ENCODE results near the gene TIMM10. TPM values are rescaled to one million over a fixed set of nuclear protein-coding genes. Genes with fewer than 3 reads are reported as not detected.
"Not testable (repeated sequence)": the region's sequence is repeated elsewhere in the genome, so short reads cannot be mapped to it uniquely, and the experiment has no call there.

Gene TIMM10
- total RNA-seq, 4 donors from 2014 or later = 33.0 to 47.3 (median 38.7) TPM

DNA sequence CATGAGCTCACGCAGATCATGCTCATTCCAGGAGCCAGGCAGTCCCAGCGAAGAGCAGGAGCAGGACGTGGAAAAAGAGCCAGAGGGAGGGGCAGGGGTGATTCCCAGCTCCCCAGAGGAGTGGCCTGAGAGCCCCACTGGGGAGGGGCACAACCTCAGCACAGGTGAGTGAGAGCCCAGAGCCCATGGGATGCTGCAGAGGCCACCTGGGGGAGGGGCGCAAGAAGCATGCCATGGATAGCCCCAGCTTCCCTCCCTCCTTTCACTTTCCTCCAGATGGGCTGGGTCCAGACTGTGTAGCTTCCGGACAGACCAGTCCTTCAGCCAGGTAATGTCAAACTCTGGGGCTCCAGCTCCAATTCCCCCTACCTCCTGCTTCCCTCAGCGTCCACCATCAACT, 13.0 kb upstream of the TIMM10 start:
- no peak overlapping the region for H3K4me3 ChIP-seq
- intact Hi-C loops (cut with DNase I) = no loop called here
- peaks cover 0 to 27% (median 0%) of the 10 kb centered on the region in 3 donors for H3K36me3 ChIP-seq
- no peak overlapping the region for H3K27ac ChIP-seq
- no peaks in the 10 kb centered on the region for H3K9me3 ChIP-seq
- TF ChIP-seq CTCF (IDR thresholded peaks at IDR 0.05) (no peak), POLR2A (IDR thresholded peaks at IDR 0.05) (no peak)
- 35 to 70% methylated on average over 2 to 3 of the region's 6 CpGs for WGBS, 2 donors
- peaks cover 0 to 15% (median 0%) of the 10 kb centered on the region in 3 donors for H3K4me1 ChIP-seq
- no peaks in the 10 kb centered on the region for H3K27me3 ChIP-seq
- no peak for DNase-seq

DNA sequence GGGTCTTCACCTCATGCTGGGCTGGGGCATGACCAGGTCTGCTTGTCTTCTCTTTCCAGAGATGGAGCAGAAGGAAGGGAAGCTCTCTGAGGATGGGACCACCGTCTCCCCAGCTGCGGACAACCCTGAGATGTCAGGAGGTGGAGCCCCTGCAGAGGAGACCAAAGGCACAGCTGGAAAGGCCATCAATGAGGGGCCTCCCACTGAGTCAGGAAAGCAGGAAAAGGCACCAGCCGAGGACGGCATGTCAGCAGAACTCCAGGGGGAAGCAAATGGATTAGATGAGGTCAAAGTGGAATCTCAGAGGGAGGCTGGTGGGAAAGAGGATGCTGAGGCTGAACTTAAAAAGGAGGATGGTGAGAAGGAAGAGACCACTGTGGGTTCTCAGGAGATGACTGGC, 12.0 kb upstream of the TIMM10 start:
- Histone ChIP-seq H3K4me3 (no peak overlapping the region), H3K36me3 (peaks cover 0 to 17% (median 0%) of the 10 kb centered on the region in 3 donors), H3K9me3 (no peaks in the 10 kb centered on the region), H3K27ac (no peak overlapping the region), H3K27me3 (no peaks in the 10 kb centered on the region), H3K4me1 (peaks cover 0 to 13% (median 0%) of the 10 kb centered on the region in 3 donors)
- DNase-seq = no peak
- intact Hi-C loops (cut with DNase I) = no loop called here
- 71 to 83% methylated on average over 4 of the region's 4 CpGs for WGBS, 2 donors
- TF ChIP-seq CTCF (IDR thresholded peaks at IDR 0.05) (no peak), POLR2A (IDR thresholded peaks at IDR 0.05) (no peak)

- DNase-seq = no peak
- TF ChIP-seq POLR2A (IDR thresholded peaks at IDR 0.05) = no peak
- no peak for TF ChIP-seq CTCF (IDR thresholded peaks at IDR 0.05)
- H3K4me3 ChIP-seq = no peak overlapping the region
- peaks cover 0 to 4% (median 0%) of the 10 kb centered on the region in 3 donors for H3K36me3 ChIP-seq
- 83 to 90% methylated on average over 4 to 5 of the region's 5 CpGs for WGBS, 2 donors
- H3K4me1 ChIP-seq = peaks cover 0 to 9% (median 0%) of the 10 kb centered on the region in 3 donors
- H3K27ac ChIP-seq = no peak overlapping the region
- H3K27me3 ChIP-seq = no peaks in the 10 kb centered on the region
- H3K9me3 ChIP-seq = no peaks in the 10 kb centered on the region
- intact Hi-C loops (cut with DNase I) = no loop called here
These were observed 10.6 kb upstream of the TIMM10 start for GRCh38 chr11:57541169-57541568.

DNA sequence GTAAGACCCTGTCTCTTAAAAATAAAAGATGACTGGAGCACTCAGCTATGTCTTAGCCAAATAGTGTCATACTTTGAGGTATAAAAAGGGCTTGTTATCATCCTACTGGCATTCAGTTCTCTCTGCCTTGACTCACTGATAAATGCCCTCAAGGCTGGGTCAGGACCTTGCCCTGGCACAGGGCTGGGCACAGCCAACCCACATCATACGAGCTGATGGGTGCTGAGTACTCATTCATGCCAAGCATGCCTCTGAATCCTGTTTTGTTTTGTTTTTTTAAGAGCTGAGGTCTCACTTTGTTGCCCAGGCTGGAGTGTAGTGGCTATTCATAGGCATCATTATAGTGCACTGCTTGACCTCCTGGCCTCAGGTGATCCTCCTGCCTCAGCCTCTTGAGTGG, 8.8 kb upstream of the TIMM10 start:
- DNase-seq = no peak
- H3K27me3 ChIP-seq = no peaks in the 10 kb centered on the region
- intact Hi-C loops (cut with DNase I) = no loop called here
- H3K36me3 ChIP-seq = peaks cover 0 to 4% (median 0%) of the 10 kb centered on the region in 3 donors
- no peak overlapping the region for H3K27ac ChIP-seq
- no peak overlapping the region for H3K4me3 ChIP-seq
- TF ChIP-seq POLR2A (IDR thresholded peaks at IDR 0.05) (no peak), CTCF (IDR thresholded peaks at IDR 0.05) (no peak)
- no peaks in the 10 kb centered on the region for H3K9me3 ChIP-seq
- H3K4me1 ChIP-seq = peaks cover 0 to 9% (median 0%) of the 10 kb centered on the region in 3 donors
- WGBS, 2 donors = 33 to 90% methylated on average over 1 of the region's 1 CpG

GRCh38 chr11:57536947-57537619, 6.5 kb upstream of the TIMM10 start, which contains the start of gene SMTNL1:
Gene SMTNL1 (plus strand): TSS chr11:57537595. CDS start chr11:57542643, 5,048 bp downstream.
- no peak for DNase-seq
- WGBS, 2 donors = 58 to 76% methylated on average over 8 to 10 of the region's 14 CpGs
- no peaks in the 10 kb centered on the region for H3K27me3 ChIP-seq
- H3K36me3 ChIP-seq = peaks cover 0 to 4% (median 0%) of the 10 kb centered on the region in 3 donors
- H3K9me3 ChIP-seq = no peaks in the 10 kb centered on the region
- intact Hi-C loops (cut with DNase I) = no loop called here
- no peaks in the 10 kb centered on the region for H3K4me1 ChIP-seq
- TF ChIP-seq POLR2A (IDR thresholded peaks at IDR 0.05) = no peak
- TF ChIP-seq CTCF (IDR thresholded peaks at IDR 0.05) = no peak
- H3K4me3 ChIP-seq = no peak within 1 kb of the TSS
- H3K27ac ChIP-seq = no peak within 1 kb of the TSS

- H3K27me3 ChIP-seq; H3K27ac ChIP-seq; DNase-seq; H3K36me3 ChIP-seq; intact Hi-C loops (cut with DNase I); H3K4me3 ChIP-seq; H3K9me3 ChIP-seq: not testable (repeated sequence)
- 94 to 98% methylated on average over 7 of the region's 7 CpGs for WGBS, 2 donors
- H3K4me1 ChIP-seq = peaks cover 6 to 15% (median 8%) of the 10 kb centered on the region in 3 donors
These were observed 3.9 kb upstream of the TIMM10 start for GRCh38 chr11:57534449-57534848.
